NCI-H460 (cell line): ENCODE data around the gene COL11A2. TPM values are rescaled to one million over a fixed set of nuclear protein-coding genes. Genes with fewer than 3 reads are reported as not detected.
A peak's percentile ranks its signal among the peaks of the same experiment; 100 is the strongest.
"Not testable (repeated sequence)": the region's sequence is repeated elsewhere in the genome, so short reads cannot be mapped to it uniquely, and the experiment has no call there.

Experiments
- DNase-seq: peaks from one replicate; pipeline ENCODE4 v3.0.0-alpha.2; 2016; ENCODE audit warnings: low read depth; ENCODE audit errors: extremely low read depth
- total RNA-seq: library from RNA; depleted of rRNA; stranded (reverse); fragments of >200 nt; shearing (Covaris generic); gene quantifications from 2 replicates; pipeline ENCODE4 v1.2.3, GENCODE V29; 2014

Gene COL11A2
- total RNA-seq, 1 experiment from 2014 or later = 0.05 TPM

GRCh38 chr6:33160728-33161344, 31.4 kb downstream of the COL11A2 start:
- DNase-seq = no peak

DNA sequence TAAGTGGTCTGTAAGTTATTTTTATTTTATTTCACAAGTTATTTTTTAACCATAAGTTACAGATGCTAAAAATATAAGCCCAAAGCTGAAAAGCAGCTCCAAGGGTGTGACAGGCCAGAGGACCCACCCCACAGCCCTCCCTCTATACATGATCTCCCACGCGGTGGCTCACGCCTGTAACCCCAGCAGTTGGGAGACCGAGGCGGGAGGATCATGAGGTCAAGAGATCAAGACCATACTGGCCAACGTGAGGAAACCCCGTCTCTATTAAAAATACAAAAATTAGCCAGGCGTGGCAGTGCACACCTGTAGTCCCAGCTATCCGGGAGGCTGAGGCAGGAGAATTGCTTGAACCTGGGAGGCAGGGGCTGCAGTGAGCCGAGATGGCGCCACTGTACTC, 32.2 kb downstream of the COL11A2 start:
- DNase-seq = no peak

GRCh38 chr6:33156964-33157363, 35.3 kb downstream of the COL11A2 start:
- no peak for DNase-seq

DNA sequence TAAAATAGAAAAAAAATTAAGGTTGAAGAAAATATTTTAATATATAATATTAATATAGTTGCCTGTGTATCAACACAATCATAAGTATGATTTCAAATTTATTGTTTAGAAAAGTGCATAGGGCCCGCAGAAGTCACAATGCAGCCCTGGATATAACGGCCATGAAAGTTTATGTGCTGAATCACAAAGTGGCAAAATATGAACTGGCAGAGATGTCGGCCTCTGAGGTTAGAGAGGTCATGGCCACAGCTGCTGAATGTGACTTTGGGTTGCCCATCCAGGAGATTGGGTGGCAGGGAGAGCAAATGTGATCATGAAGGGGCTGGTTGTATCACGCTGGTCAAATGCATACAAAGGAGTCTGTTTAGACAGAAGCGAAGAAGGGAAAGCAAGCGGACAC, 35.7 kb downstream of the COL11A2 start:
- DNase-seq = no peak

GRCh38 chr6:33154349-33154748, 37.9 kb downstream of the COL11A2 start:
- no peak for DNase-seq

GRCh38 chr6:33151050-33151449, 41.2 kb downstream of the COL11A2 start:
- no peak for DNase-seq

GRCh38 chr6:33150560-33150959, 41.7 kb downstream of the COL11A2 start:
- DNase-seq = not testable (repeated sequence)

DNA sequence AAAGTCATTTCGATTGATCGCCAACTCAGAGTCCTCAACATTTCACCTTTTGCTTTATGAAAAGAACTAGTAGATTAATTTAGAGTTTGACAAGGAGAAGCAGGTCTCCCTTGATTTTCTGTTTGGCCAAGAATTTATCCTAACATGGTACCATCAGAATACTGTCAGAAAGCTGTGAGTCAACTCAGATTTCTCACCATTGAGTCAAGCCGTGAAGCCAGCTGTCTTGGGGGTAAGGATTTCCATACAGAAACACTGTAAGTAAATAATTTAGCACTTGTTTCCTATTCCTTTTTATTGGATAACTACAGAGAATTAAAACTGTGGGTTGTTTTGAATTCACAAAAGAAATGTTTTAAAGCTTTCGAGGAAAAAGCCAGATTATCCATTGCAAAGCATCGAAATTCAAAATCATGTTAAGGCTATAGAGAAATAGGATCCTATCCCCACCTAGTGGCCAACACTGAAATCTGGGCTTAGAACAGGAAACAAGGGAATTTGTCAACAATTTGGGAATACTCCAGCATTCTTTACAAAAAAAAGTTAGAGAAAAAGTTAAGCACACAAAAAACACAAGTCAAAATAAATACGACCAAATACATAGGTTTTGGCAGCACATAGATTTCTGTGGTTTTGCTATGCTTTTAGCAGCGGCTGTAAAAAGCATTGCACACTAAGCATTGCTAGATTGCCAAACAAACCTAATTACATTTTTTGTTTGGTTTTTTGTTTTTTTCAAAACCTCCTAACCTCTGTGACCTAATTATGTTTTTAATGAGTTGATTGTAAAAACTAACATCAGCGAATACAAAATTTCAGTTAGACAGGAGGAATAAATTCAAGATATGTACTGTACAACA, 44.2 kb downstream of the COL11A2 start:
- no peak for DNase-seq

DNA sequence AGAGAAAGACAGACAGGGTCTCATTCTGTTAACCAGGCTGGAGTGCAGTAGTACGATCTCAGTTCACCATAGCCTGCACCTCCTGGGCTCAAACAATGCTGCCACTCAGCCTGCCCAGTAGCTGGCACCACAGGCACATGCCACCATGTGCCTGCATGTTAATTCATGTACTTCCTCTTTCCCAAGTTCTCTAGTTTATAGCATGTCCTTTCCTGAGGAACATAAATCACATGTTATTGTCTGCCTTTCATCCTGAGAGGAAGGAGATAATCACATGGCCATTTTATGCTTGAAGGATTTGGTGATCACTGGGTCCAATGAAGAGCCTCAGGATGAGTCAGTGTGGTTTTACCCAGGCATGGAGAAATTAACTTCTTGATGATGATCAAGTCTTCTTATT, 47.9 kb downstream of the COL11A2 start:
- no peak for DNase-seq

DNA sequence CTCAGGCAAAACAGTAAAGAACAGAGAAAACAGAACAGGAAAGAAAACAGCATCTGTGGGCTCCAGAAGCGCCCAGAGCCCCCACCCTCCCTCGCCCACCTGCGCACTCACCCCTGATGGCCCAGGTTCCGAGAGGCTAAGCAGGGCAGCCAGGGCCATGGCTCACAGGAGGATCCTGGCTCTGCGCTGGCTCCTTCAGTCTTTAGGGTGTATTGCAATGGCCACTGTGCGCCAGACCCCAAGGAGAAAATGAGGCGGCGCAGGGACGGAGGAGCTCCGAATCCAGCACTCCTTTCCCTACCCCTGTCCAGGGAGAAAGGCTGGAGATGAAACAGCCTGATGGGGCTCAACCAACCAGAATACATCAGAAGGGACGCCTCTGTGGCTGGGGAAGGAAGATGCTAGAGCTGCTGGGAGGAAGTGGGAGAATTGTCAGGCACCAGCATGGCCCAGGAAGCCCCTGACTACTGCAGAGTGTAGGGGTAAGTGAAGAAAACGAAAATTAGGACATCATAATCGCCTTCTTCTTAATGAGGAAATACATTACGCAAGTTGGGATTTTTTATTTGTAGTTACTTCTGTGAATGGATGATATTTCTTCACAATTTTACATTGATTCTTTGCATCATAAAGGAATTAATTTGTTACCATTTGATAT, 49.0 kb downstream of the COL11A2 start:
- no peak for DNase-seq

GRCh38 chr6:33142501-33143070, 49.7 kb downstream of the COL11A2 start:
- no peak for DNase-seq

DNA sequence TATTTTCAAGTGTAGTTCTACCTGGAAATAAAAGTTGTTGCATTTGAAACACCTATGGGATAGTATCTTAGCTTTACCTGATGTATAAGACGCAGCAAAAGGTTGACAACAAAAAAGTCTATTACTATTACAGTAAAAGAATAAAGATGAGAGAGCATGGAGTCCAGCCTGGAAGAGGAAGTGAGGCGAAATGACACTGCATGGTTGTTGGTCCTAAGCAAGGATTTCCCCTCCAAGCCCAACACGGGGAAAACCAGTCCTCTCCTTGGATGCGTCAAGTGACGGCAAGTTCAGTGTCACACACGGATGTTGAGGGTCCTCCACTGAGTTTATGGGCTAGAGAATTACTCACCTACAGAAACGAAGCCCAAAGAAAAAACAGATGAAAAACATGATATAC, 51.7 kb downstream of the COL11A2 start:
- DNase-seq = no peak

DNA sequence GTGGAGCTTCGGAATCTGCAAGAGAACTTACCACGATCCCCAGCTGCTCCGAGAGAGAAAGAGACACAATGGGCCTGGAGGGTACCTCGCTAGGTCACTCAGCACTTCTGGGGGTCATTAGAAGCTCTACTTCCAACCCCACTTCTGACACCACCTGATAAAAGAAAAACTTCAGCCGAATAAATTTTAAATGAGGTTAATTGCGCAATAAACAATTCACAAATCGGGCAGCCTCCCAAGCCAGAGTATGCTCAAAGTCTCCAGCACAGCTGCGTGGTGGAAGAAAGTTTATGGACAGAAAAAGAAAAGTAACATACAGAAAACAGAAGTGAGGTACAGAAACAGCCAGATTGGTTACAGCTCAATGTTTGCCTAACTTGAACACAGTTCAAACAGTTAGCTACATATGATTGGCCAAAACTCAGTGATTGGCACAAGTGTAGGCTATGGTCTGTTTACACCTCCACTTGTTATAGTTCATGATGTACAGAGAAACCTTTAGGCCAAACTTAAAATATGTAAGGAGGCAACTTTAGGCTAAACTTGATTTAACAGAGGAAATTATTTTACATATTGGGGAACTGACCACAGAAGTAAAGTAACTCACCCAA, 52.6 kb downstream of the COL11A2 start:
- no peak for DNase-seq

DNA sequence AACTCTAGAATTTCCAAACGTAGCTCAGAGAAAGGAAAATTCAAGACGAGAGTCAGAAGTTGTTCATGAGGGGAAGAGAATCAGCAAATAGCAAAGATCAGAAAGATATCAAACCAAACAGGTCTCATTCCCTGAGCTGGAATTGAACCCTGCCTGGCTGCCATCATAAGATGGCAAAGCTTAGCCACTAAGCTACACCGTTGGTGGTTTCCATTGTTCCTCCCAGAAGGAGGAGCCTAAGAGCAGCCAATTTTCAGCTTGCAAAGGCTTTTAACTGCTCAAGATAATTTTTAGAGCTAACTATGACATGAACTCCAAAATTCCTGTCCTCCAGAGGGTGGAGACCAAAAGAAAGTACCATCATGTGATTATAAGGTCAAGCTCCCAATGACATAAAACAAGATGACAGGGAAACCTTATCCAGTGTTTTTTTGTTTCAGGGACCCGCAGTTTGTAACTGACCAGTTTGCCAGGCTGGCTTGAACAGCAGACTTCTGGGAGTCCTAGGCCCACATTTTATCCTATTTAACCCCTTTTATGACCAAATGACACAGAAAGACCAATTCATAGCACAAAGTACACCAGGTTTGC, 55.9 kb downstream of the COL11A2 start:
- DNase-seq = no peak

DNA sequence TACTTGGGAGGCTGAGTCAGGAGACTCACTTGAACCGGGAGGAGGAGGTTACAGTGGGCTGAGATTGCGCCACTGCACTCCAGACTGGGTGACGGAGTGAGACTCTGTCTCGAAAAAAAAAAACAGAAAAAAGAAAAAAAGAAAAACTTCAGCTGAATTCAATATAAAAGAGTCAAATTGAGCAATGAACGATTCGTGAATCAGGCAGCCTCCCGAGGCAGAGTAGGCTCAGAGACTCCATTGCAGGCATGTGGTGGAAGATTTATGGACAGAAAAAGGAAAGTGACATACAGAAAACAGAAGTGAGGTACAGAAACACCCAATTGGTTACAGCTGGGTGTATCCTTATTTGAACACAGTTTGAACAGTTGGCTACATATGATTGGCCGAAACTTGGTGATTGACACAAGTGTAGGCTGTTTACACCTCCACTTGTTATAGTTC, 60.2 kb downstream of the COL11A2 start:
- DNase-seq = no peak

DNA sequence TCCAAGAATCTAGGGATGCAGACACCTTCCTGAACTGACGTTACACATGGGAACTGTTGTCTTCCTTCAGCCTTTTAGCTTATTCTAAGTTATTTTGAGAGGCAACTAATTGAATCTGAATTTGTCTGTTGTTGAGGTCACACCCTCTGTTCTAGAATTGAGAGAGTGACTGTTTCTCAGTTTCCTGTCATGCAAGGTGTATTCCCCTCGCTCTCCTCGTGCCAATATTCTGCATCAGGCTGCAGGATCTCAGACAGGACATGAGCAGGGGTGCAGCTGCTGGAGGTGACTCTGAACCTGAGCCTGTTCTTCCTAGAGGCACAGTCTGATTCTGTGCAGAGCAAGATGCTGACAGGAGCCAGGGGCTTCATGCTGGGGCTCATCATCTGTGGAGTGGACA, 63.9 kb downstream of the COL11A2 start:
- DNase-seq = no peak

- DNase-seq = peak; percentile 22
These were observed 66.1 kb downstream of the COL11A2 start for GRCh38 chr6:33126101-33126714.

DNA sequence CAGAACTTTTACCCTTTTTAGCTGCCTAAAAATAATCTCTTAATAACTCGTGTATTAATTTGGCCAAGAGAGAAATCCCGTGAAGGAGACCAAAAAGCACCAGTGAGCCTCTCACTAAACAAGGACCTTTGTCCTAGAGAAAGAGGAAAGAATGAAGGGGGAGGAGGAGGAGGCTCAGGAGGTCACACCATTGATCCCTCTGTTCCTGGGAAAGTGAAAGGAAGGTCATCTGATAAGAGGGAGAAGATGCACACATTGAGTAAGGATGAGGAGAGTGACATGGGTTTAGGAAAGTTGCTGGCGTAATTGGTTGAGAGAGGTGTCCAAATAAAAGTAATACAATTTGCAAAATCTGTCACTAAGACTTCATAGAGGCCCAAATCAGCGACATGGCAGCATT, 67.3 kb downstream of the COL11A2 start:
- no peak for DNase-seq

DNA sequence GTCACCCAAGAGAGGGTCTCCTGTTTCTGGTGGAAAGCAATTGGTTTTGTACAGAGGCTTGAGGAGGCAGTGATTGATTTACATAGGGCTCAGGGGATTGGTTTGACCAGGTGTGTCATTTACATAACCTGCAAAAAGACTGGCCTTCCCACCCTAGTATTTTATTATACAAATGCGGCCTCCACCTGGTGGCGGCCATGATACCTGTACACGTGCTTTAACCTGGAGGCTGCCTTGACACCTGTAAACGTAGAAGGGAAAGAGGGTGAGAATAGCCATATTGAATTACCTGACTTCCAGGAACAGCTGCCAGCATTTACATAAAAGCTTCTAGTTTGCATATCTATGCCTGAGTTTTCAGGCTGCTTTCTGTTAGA, 67.8 kb downstream of the COL11A2 start:
- DNase-seq = no peak
